Suprapubic skin (tissue), 4 donors: Measurements from ENCODE around the gene COL8A1.

Experiments
- CTCF ChIP-seq, 2 donors: fragments of 200-600 bp in 1 of 2; fragments of 450-650 bp in 1 of 2; sonication (generic) in 1 of 2; IDR thresholded peaks; one replicate each; pipeline ENCODE4 v1.5.1; 2016 to 2019; ENCODE audit warnings: antibody characterized with exemption in 2 of 2, mild to moderate bottlenecking in 1 of 2, moderate library complexity in 1 of 2
- POLR2A ChIP-seq, 2 donors: fragments of 450-650 bp; IDR thresholded peaks; one replicate each; pipeline ENCODE4 v1.6.1; 2017; ENCODE audit warnings: antibody characterized with exemption in 2 of 2, mild to moderate bottlenecking in 2 of 2, moderate library complexity in 2 of 2
- POLR2AphosphoS5 ChIP-seq, 3 donors: sonication (generic); formaldehyde crosslinking; IDR thresholded peaks; one replicate each; pipeline ENCODE4 v1.6.1; 2017; ENCODE audit warnings: antibody characterized with exemption in 3 of 3

GRCh38 chr3:99666201-99666600 is 27.8 kb downstream of the COL8A1 start:
- no peak for TF ChIP-seq POLR2A (IDR thresholded peaks at IDR 0.05)
- TF ChIP-seq CTCF (IDR thresholded peaks at IDR 0.05) = no peak
- no peak for TF ChIP-seq POLR2AphosphoS5 (IDR thresholded peaks at IDR 0.05)
